Kidney glomerular epithelial cell (primary cell): ENCODE results near the gene PSMB10.
A peak's percentile ranks its signal among the peaks of the same experiment; 100 is the strongest.
"Not testable (repeated sequence)": the region's sequence is repeated elsewhere in the genome, so short reads cannot be mapped to it uniquely, and the experiment has no call there.

Source experiments
- DNase-seq: peaks from one replicate; lab custom pipeline; 2025; lab: John Stamatoyannopoulos, UW

Gene PSMB10

DNA sequence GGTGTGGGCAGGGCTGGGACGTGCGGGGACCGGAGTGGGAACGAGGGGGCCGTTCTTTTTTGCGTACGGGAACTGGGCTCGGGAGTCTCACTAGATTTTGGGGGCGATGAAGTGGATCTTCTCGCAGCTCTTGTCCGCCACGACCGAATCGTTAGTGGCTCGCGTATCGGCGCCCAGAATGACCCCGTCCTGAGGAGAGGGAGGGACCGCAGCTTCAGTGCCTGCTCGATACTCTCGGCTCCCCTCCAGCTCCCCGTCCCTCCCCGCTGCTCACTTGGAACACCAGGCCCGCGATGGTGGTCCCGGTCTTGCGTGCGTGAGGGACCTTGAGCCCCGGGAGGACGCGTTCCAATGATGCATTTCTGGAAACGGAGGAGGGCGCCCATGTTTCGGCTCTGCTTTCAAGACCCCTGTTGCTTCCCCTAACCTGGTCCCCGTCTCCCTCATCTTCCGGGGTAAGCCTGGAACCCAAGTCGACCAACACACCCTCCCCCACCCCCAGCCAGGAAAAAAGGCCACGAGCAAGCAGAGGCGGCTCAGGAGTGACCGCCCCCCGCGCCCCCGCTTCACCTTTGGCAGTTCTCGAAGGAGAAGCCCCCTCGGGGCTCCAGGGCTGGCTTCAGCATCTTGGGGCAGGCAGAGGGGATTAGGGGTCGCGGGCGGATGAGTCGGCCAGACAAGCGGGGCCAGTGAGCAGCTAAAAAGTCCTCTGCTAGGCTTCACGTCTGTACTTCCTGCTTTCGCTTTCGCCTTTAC lies at the start of gene PSMB10:
Gene PSMB10 (minus strand): TSS at position 727 of the 756 bp plus-strand sequence. CDS start 101 bp downstream, at position 626.
- DNase-seq, result peak; percentile 42

GRCh38 chr16:67982011-67982696 lies 45.5 kb upstream of the PSMB10 start:
- no peak for DNase-seq

GRCh38 chr16:67979955-67980678 lies 43.5 kb upstream of the PSMB10 start, which contains the start of gene DPEP3:
Gene DPEP3, minus strand, starts transcription at chr16:67980499. Its CDS starts 119 bp downstream, at chr16:67980380.
- no peak for DNase-seq

DNA sequence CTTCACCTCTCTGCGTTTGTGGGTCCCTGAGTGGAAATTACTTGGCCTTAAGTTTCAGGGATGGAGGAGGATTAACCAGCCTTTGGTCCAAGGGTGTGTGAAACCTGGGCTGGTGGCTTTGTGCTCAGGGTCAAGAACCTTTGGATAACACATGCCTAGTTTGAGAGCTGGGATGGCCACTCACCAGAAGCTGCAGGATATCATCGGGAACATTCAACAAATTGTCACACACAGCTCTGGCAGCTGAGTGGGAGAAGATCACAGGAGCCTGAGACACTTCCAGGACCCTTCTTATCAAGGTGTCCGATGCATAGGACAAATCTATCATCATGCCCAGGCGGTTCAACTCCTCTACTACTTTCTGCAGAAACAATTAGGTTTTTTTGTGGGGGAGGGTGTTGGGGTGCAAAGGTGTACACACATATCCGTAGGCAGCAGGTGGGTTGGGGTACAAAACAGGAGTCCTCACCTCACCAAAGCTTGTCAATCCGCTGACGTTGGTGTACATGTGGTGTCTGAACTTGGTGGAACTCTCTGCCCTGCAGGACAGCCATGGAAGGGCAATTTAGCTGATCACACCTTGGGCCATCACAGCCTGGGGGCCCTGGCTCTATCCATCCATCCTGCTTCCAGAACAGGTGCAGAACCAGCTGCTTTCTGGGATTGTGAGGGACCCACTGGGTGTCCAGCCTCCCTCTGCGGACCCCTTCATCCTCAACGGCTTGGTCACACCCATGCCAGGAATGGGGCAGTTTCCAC lies 41.0 kb upstream of the PSMB10 start:
- DNase-seq, result no peak

- no peak for DNase-seq
These were observed 40.4 kb upstream of the PSMB10 start for GRCh38 chr16:67977005-67977404.

- DNase-seq, result no peak
These were observed 39.6 kb upstream of the PSMB10 start for GRCh38 chr16:67976205-67976604.

- DNase-seq, result no peak
These were observed 38.9 kb upstream of the PSMB10 start for GRCh38 chr16:67975321-67976105.

DNA sequence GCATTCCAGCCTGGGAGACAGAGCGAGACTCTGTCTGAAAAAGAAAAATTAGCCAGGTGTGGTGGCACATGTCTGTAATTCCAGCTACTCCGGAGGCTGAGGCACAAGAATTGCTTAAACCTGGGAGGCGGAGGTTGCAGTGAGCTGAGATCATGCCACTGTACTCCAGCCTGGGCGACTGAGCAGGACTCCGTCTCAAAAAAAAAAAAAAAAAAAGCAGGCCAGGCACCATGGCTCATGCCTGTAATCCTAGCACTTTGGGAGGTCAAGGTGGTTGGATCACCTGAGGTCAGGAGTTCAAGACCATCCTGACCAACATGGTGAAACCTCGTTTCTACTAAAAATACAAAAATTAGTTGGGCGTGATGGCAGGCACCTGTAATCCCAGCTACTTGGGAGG lies 35.6 kb upstream of the PSMB10 start:
- not testable (repeated sequence) for DNase-seq

DNA sequence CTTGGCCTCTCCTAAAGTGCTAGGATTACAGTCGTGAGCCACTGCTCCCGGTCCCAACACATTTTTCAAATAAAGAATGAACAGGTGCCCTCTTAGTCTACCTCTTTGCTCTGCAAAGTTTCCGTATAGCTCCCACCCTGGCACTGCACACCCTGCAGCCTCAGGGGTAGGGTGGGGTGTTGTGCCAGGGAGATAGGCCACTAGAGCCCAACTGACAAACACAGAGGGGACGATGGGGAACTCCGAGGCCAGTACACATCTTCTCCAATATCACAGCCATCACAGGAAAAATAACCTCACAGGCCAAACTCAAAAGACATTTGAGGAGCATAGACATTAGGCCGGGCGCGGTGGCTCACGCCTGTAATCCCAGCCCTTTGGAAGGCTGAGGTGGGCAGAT lies 34.5 kb upstream of the PSMB10 start:
- no peak for DNase-seq

DNA sequence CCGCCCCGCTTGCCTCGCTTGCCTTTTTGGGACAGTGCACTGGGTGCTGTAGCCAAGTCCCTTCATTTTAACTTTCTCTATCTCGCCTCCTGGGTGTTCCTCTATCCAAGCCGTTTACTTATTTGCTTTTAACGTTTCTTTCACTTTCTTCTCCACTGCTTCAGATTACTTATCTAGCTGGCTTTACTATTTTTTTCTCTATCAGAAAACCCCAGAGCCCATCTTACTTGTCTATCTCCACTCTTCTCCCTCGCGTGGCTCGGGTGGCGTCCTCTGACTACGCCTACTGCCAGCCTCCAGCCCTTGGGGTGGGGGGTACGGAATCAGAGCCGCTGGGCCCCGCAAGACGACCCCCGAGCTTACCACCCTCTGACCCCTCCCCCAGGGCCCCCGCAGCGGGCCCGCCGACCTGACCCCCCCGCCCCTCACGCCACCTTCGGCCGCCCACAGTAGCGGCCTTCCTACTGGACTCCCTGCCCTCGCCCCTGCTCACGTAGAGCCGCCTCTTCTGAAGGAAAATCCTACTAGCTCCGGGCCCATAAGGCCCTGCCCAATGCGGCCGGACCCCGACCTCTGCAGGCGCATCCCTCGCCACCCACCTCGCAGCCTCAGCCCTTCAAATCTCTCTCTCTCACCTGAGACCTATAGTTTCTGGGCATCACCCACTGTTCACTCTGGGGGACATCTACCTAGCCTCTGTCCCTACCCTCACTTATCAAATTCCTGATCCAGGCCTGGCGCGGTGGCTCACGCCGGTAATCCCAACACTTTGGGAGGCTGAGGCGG lies 32.8 kb upstream of the PSMB10 start:
- peak; percentile 22 for DNase-seq

DNA sequence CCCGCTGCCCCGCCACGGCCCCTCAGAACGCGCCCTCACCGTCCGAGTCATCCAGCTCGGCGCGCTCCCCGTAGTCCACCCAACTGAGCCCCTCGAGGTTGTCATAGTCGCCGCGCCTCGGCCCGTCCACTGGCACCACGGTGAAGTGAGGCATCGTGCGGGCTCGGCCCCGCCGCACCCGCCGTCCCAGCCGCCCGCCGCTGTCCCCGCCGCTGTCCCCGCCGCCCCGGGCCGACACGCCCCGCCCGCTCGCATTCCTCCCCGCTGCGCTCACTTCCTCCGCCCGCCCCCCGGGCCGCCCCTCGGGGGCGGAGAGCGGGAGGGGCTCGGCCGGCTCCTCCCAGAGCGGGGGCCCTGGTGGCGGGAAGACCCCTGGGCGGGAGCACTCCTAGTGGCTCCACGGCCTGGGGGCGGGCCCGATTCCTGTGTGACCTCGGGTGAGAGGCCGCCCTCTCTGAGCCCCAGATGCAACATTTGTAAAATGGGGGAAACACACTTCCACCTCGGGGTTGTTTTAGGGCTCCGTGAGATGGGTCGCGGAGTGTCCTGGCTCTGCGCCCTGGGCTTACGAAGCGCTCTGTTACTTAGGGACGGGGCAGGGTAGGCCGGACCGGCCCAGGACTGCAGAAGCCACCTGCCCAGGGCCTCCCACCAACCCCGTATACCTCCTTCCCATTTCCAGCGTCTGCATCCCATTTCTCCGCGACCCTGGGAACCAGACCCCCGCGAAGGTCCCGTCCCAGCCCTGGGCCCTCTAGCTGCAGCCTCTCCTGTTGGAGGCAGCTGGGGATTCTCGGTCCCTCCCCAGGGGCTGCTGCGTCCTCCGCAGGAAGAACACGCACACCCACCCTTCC lies 32.0 kb upstream of the PSMB10 start, which contains the start of gene SLC12A4:
Gene SLC12A4 (minus strand): TSS at position 238 of the 854 bp plus-strand sequence. CDS start 84 bp downstream, at position 154.
- peak; percentile 73 for DNase-seq

- peak; percentile 26 for DNase-seq
These were observed 31.3 kb upstream of the PSMB10 start for GRCh38 chr16:67967958-67968399.

GRCh38 chr16:67967183-67967957 lies 30.7 kb upstream of the PSMB10 start:
- peak; percentile 26 for DNase-seq

DNA sequence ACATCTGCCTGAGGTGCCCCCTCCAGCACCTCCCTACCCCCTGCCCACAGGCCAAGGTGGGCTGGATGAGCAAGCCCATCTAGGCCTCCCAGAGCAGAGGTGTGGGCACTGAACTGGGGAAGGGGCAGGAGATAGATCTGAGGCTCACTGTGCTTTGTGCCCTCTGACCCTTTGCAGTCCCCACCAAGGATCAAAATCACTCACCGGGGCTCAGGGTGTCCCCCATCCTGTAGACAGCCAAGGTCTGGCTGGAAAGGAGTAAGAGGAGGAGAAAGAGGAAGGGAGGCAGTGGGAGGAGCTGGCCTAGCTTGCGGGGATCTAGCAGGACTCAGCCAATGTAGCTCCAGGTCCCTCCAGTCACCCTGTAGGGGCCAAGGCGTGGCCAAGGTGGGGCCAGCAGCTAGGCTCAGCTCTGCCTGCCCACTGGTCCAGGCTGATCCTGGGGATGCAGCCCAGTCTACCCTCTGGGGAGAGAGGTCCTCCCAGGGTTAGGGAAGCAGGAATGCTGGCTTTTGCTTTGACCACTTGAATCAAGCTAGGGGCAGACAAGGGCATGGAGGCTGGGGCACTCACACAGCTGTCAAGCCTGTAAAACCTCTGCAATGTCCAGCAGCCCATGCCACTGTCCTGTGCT lies 30.0 kb upstream of the PSMB10 start:
- peak; percentile 14 for DNase-seq

GRCh38 chr16:67965668-67966548 lies 29.3 kb upstream of the PSMB10 start:
- no peak for DNase-seq

DNA sequence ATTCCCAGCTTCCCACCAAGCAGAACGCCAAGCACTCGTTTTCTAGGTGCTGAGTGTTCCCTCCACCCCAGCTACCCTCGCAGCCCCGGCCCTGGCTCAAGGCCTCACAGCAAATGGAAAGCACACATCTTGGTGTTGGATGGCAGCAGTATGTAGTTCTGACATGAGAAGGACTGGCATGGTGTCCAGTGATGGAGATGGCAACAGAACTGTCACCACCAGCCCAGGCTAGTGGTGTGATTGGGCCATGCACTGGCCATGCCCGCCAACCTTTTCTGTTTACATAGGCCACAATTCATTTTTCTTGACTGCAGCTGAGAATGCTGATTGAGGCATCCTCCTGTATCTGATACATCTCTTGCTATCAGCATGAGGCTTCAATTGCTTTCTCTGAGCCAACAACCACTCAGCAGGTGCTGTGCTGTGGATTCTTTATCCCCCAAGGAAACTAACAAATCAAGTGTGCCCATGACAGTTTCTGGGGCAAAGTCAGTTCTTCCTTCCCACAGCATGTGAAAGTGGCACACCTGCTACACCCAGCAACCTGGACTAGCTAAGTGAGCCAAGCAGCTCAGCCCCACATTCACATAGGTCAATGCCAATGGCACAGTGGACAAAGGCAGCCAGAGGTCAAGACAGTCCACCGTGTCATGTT lies 28.0 kb upstream of the PSMB10 start:
- no peak for DNase-seq
